VCaP (cell line): ENCODE results near the gene BMP2.

ENCODE experiments used
- H3K27ac ChIP-seq: fragments of 450-650 bp; 2 replicates; pipeline ENCODE4 v1.5.1; 2017
- TF ChIP-seq, protein P1 (sequence below): fragments of 450-650 bp; conservative IDR thresholded peaks from 2 replicates; pipeline ENCODE4 v1.5.1; 2017; ENCODE audit warnings: mild to moderate bottlenecking, moderate library complexity

Gene BMP2

DNA sequence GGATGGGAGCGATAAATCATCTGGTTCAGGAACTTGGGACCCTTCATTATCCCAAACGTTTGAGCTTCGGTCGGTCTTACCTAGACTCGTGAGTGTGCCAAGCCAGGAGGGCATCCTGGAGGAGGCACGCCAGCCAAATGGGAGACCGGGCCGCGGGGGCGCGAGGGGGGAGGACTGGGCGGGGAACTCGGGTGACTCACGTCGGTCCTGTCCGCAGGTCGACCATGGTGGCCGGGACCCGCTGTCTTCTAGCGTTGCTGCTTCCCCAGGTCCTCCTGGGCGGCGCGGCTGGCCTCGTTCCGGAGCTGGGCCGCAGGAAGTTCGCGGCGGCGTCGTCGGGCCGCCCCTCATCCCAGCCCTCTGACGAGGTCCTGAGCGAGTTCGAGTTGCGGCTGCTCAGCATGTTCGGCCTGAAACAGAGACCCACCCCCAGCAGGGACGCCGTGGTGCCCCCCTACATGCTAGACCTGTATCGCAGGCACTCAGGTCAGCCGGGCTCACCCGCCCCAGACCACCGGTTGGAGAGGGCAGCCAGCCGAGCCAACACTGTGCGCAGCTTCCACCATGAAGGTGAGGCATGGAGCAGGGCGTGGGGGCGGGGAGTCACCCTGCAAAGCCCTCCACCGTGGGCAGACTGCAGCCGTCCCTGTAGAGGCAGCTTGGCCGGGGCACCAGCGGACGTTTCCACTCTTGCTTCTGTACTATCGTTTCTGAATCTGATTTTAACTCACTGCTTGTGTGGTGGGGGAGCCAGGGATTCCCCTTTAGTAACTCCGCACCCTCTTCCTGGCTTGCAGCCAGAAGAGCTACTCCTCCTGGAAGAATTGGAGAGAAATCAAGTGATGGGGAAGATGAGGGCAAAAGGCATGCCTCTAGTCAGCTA, 2.7 kb downstream of the BMP2 start:
- TF ChIP-seq, protein P1, sequence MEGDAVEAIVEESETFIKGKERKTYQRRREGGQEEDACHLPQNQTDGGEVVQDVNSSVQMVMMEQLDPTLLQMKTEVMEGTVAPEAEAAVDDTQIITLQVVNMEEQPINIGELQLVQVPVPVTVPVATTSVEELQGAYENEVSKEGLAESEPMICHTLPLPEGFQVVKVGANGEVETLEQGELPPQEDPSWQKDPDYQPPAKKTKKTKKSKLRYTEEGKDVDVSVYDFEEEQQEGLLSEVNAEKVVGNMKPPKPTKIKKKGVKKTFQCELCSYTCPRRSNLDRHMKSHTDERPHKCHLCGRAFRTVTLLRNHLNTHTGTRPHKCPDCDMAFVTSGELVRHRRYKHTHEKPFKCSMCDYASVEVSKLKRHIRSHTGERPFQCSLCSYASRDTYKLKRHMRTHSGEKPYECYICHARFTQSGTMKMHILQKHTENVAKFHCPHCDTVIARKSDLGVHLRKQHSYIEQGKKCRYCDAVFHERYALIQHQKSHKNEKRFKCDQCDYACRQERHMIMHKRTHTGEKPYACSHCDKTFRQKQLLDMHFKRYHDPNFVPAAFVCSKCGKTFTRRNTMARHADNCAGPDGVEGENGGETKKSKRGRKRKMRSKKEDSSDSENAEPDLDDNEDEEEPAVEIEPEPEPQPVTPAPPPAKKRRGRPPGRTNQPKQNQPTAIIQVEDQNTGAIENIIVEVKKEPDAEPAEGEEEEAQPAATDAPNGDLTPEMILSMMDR = no peak
- H3K27ac ChIP-seq = no peak overlapping the region

DNA sequence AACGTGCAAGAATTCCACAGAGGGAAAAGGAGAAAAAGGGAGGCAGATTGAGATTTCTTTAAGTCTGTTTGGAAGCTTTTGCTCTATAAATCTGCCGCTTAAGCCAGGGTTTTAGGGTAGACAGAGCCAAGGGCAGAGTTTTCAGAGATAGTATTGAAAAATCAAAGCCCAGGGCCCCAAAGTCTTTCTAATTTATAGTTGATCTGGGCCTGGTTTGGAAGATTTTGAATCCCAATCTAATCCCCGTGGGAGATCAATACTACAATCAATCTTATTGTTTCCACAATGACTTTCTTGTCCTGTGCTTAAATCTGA, 3.3 kb downstream of the BMP2 start:
- no peak overlapping the region for H3K27ac ChIP-seq
- TF ChIP-seq, protein P1 = no peak

DNA sequence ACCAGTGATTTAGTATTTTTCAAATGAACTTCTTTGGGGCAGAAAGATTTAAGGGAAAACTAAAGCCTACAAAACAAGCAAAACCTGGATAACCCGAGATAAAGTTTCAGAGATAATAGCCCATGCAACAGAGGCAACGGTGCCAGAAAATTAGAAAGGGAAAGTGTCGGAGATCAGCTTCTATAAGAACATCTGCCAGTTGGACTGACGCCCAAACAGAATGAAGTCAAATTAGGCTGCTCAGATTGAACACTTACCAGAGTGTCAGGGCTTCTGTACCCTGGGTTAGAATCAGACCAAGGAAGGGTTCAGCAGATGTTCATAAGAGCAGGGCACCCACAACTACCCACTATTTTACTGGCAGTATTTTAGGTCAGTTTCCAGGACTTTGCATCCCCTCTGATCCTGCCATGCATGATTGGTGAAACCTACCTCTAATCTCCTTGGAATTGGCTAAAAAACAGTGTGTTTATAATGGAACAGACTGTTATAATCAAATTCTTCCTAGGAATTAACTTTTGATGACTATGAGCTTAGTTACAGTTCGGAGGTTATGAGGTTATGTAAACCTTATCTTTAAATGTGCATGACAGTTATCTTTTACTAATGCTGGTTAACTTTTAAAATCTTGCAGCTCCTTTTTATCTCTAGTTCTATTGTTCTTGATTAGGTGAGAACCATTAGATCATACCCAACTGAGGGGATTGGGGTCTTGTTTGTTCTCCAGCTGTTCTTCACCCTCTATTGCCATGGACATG, 13.1 kb downstream of the BMP2 start:
- TF ChIP-seq, protein P1 = no peak
- H3K27ac ChIP-seq = no peak overlapping the region

DNA sequence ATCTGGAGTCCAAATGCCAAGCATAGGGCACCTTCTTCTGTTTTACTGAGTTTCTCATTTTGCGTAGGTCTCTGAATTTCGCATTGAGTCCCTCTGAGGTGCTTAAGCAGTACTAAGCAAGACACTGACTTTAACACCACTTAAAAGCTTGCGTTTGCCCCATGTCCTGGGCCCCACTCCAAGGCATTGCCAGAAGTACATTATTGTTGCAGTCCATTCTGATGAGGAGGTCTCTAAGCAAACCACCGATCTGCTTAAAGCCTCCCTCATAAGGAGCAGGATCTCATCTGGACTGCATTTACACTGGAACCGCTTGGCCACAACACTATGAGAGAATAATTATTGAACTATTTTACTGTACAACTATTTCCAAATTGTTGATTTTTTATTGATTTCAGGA, 16.3 kb downstream of the BMP2 start:
- H3K27ac ChIP-seq = no peak overlapping the region; the same call in 1 of the 2 replicates
- TF ChIP-seq, protein P1 = no peak

DNA sequence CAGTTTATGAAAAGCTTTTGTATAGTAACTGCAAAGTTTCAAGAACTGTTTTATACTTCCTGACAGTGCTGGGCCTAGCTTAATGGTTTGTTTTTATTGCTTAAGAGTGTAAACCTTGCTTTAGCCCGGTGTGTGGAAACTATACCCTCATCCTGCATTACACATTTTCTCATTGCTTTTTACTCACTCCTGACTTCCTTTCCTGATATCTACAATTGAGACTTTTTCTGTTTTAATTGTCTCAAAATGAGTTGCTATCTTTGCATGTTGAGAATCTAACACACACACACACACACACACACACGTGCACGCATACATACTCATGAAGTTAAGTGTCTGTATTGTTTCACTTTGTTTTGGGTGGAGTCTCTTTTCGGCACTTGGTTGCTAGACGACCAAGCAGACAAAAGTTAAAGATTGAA, 16.7 kb downstream of the BMP2 start:
- H3K27ac ChIP-seq = no peak overlapping the region; the same call in 1 of the 2 replicates
- TF ChIP-seq, protein P1 = no peak

DNA sequence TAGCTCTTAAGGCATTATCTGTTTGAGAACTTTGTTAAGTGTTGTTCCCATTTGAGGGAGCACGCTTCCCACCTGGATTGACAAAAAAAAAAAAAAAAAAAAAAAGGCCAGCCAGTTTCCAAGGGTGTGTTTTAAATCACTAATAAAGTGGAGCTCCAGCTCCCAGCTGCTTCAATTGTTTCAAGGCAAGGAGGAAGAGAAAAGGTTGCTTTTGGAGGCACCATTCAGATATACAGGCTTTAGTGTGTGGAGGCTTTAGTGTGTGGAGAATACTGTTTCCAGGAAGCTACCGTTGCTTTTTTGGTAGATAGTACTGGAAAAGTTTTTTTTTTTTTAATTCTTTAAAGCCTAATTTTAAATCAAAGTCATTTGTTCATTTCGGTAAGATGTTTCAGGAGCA, 17.3 kb downstream of the BMP2 start:
- H3K27ac ChIP-seq = no peak overlapping the region; the same call in 1 of the 2 replicates
- TF ChIP-seq, protein P1 = no peak

DNA sequence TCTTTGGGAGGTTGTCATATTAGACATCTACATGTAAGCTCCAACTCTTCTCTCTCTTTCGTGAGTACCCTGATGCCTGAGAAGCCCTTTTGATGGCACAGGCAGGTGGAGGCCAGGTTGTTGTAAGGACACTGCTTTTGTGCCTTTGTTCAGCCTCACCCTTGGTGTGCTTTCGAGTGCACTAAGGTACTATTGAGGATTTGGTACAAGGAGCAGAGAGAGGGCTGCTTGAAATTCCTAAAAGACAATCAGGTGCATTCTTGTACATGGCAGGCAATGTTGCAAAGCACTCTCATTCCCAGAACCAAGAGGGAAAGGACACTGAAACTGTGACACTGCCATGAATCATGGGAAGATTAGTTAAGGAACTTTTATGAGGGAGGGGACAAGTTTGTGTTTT, 19.1 kb downstream of the BMP2 start:
- TF ChIP-seq, protein P1 = no peak
- H3K27ac ChIP-seq = no peak overlapping the region
